Calu3 (cell line): ENCODE measurements around the gene ATF7IP2. TPM values are rescaled to one million over a fixed set of nuclear protein-coding genes. Genes with fewer than 3 reads are reported as not detected.

Source experiments
- BruUV-seq: library from RNA; stranded (reverse); fragments of 400-500 nt; replicated peaks from 2 replicates; lab custom pipeline; 2021; lab: Mats Ljungman, UMichigan
- CTCF ChIA-PET: fragments of 300-600 bp; sonication (Branson Sonifier 250); formaldehyde crosslinking; loops from one replicate; lab custom pipeline; 2022; ENCODE audit warnings: antibody characterized with exemption; lab: Charles Lee
- DNase-seq: peaks from one replicate; pipeline ENCODE4 v3.0.0; 2022
- H3K27ac Mint-ChIP-seq: one replicate; pipeline ENCODE4 v1.8.0; 2022; ENCODE audit warnings: mixed read lengths; ENCODE audit not compliant: unreplicated experiment
- H3K27me3 Mint-ChIP-seq: one replicate; pipeline ENCODE4 v1.8.0; 2022; ENCODE audit warnings: mixed read lengths; ENCODE audit not compliant: unreplicated experiment
- H3K36me3 Mint-ChIP-seq: one replicate; pipeline ENCODE4 v1.8.0; 2022; ENCODE audit warnings: mild to moderate bottlenecking, moderate library complexity, mixed read lengths; ENCODE audit not compliant: insufficient read depth, unreplicated experiment
- H3K4me1 Mint-ChIP-seq: one replicate; pipeline ENCODE4 v1.8.0; 2022; ENCODE audit warnings: mild to moderate bottlenecking, low read depth, mixed read lengths; ENCODE audit not compliant: unreplicated experiment
- H3K4me3 Mint-ChIP-seq: one replicate; pipeline ENCODE4 v1.8.0; 2022; ENCODE audit warnings: mild to moderate bottlenecking, low read depth, moderate library complexity, mixed read lengths; ENCODE audit not compliant: unreplicated experiment
- H3K9me3 Mint-ChIP-seq: one replicate; pipeline ENCODE4 v1.8.0; 2022; ENCODE audit warnings: low read depth, mixed read lengths; ENCODE audit not compliant: unreplicated experiment
- CTCF ChIP-seq: fragments of 200-600 bp; IDR thresholded peaks from one replicate; pipeline ENCODE4 v1.8.0; 2022; ENCODE audit warnings: antibody characterized with exemption; ENCODE audit not compliant: unreplicated experiment
- intact Hi-C: fragments of 100-400 bp; cut with micrococcal nuclease; formaldehyde crosslinking; loops from one replicate; pipeline ENCODE4 v1.10.0; 2022; ENCODE audit not compliant: unreplicated experiment
- total RNA-seq: library from RNA; stranded (reverse); gene quantifications from 2 replicates; pipeline ENCODE4 v1.2.3, GENCODE V29; 2022

Gene ATF7IP2
- total RNA-seq, 1 experiment from 2014 or later: 29.7 TPM

GRCh38 chr16:10531582-10531981 lies 145.7 kb downstream of the ATF7IP2 start:
- no peaks in the 10 kb centered on the region for H3K36me3 Mint-ChIP-seq
- no peak for DNase-seq
- intact Hi-C loops: no loop called here
- H3K4me1 Mint-ChIP-seq: peaks cover 8% of the 10 kb centered on the region
- no peak for TF ChIP-seq CTCF
- BruUV-seq: no TSS peak
- CTCF ChIA-PET: no interaction called here
- H3K27me3 Mint-ChIP-seq: no peaks in the 10 kb centered on the region
- H3K27ac Mint-ChIP-seq: no peak overlapping the region
- no peak overlapping the region for H3K4me3 Mint-ChIP-seq
- H3K9me3 Mint-ChIP-seq: no peaks in the 10 kb centered on the region

Other genes with a start within 250 kb of the ATF7IP2 start
- gene GRIN2A, start 203.6 kb upstream of the ATF7IP2 start, total RNA-seq: 34.6 and 46.9 TPM in 2 replicates
- 65.9 and 73.9 TPM in 2 replicates for gene EMP2, start 194.5 kb downstream of the ATF7IP2 start, total RNA-seq